Lower leg skin (tissue), 4 donors: ENCODE measurements around the gene NFKBIZ. TPM values are rescaled to one million over a fixed set of nuclear protein-coding genes. Genes with fewer than 3 reads are reported as not detected.

Experiments used
- DNase-seq, 2 donors: peaks; one replicate each; pipeline ENCODE4 v3.0.0-alpha.2; 2019; ENCODE audit warnings: low spot score in 2 of 2
- H3K4me3 ChIP-seq: fragments of 200-600 bp; sonication (generic); 2 replicates; pipeline ENCODE4 v1.5.1; 2017; ENCODE audit warnings: mild to moderate bottlenecking, low read depth; ENCODE audit not compliant: poor library complexity, severe bottlenecking
- POLR2A ChIP-seq, 2 donors: fragments of 450-650 bp; IDR thresholded peaks; one replicate each; pipeline ENCODE4 v1.6.1; 2016 to 2017; ENCODE audit warnings: antibody characterized with exemption in 2 of 2, mild to moderate bottlenecking in 1 of 2, moderate library complexity in 1 of 2
- WGBS, 2 donors: methylation state at CpG; one replicate each; pipeline ENCODE4 v1.1.5; 2018; 5-methylcytosine and 5-hydroxymethylcytosine counted together
- intact Hi-C: fragments of 100-400 bp; cut with DNase I; formaldehyde crosslinking; loops from one replicate; pipeline ENCODE4 v1.15.0; 2023; ENCODE audit warnings: low total_unique reads
- total RNA-seq, 4 donors: library from RNA; depleted of rRNA; stranded (reverse); fragments of >200 nt; gene quantifications; one replicate each; pipeline ENCODE4 v1.1.0, GENCODE V29; 2016
- TF ChIP-seq, protein P1 (sequence below), 3 donors: fragments of 450-650 bp; IDR thresholded peaks; one replicate each; pipeline ENCODE4 v1.5.1; 2016; ENCODE audit warnings: antibody characterized with exemption in 3 of 3, mild to moderate bottlenecking in 3 of 3, moderate library complexity in 2 of 3

NFKBIZ gene
- total RNA-seq, 4 donors from 2014 or later = 155 to 440 (median 310) TPM

DNA sequence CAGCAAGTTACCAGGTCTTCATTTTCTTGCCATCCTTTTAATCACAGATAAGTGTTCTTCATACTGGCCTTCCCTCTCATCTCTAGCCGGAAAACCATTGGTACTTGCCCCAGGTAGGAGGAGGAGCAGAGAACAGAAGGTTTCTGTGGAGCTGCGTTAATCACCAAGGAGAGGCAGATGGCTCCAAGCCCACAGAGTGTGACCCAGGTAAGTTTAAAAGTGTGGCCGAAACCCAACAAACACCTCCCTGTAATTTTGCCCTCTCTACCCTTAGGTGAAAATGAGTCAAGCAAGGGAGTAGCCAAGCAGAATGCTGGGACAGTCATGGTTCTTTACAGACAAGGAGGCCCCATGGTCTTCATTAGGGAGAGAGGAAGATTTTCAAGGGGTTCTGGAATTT is 37.3 kb downstream of the NFKBIZ start:
- no peak for TF ChIP-seq POLR2A (IDR thresholded peaks at IDR 0.05)
- TF ChIP-seq, protein P1, sequence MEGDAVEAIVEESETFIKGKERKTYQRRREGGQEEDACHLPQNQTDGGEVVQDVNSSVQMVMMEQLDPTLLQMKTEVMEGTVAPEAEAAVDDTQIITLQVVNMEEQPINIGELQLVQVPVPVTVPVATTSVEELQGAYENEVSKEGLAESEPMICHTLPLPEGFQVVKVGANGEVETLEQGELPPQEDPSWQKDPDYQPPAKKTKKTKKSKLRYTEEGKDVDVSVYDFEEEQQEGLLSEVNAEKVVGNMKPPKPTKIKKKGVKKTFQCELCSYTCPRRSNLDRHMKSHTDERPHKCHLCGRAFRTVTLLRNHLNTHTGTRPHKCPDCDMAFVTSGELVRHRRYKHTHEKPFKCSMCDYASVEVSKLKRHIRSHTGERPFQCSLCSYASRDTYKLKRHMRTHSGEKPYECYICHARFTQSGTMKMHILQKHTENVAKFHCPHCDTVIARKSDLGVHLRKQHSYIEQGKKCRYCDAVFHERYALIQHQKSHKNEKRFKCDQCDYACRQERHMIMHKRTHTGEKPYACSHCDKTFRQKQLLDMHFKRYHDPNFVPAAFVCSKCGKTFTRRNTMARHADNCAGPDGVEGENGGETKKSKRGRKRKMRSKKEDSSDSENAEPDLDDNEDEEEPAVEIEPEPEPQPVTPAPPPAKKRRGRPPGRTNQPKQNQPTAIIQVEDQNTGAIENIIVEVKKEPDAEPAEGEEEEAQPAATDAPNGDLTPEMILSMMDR (IDR thresholded peaks at IDR 0.05) = no peak
- WGBS, 2 donors = 45 to 46% methylated on average over 3 of the region's 3 CpGs
- H3K4me3 ChIP-seq = no peak overlapping the region
- intact Hi-C loops = no loop called here
- peak in 1 of 2 donors; percentile 59 for DNase-seq

DNA sequence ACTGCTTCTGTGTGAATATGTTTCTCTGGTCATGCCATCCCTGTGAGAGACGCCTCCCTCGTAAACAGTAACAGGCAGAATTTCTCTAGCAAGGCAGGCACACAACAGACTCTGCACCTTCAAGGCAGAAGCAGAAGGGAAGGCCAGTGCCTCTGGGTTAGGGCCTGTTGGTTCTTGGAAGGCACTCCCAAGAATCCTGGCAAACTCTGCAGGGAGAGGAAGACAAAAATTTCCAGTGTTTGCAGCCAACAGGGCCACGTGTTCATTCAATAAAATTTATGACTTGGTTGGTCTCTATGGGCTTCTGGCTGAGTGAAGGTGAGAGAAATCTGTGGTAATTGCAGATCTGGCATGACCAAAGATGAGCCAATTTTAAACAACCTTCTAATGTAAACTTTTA is 39.3 kb downstream of the NFKBIZ start:
- DNase-seq = peak in 1 of 2 donors; percentile 61
- H3K4me3 ChIP-seq = no peak overlapping the region
- 13 to 19% methylated on average over 3 of the region's 3 CpGs for WGBS, 2 donors
- TF ChIP-seq POLR2A (IDR thresholded peaks at IDR 0.05) = no peak
- TF ChIP-seq, protein P1 (IDR thresholded peaks at IDR 0.05) = no peak
- intact Hi-C loops = no loop called here

DNA sequence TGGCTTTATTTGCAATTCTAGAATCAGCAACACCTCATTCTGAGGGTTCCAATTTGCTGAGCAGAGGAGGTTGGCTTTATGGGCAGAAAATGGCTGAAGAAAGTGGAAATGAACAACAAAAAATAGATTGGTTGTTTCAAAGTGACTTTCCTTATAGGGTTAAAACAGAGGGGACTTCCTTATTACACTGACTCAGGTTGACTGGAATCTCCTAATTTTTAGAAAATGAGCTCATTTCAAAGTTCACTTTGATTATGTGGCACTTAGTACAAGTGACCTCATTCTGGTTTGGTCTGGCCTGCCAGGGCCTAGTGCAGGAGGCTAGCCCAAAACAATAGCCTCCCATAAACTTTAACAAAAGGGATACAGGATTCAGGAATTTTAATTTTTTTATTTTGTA is 41.4 kb downstream of the NFKBIZ start:
- intact Hi-C loops = no loop called here
- no peak for TF ChIP-seq POLR2A (IDR thresholded peaks at IDR 0.05)
- TF ChIP-seq, protein P1 (IDR thresholded peaks at IDR 0.05) = no peak
- H3K4me3 ChIP-seq = no peak overlapping the region
- no peak for DNase-seq

DNA sequence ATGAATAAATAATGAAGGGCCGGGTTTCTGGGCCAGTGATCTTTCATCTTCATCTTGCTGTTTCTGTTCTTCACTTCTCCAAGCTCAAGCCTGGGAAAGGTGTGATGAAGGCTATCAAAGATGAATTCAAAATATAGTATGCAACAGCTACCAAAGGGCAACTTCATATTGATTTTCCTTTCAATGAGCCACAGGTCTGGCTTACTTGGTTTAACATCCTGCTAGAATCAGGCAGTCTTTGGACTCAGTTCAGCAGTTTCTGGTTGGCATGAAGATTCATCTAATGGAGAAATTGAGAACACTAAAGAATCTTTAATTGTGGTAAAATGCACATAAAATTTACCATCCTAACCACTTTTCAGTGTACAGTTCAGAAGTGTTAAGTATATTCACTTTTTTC is 43.3 kb downstream of the NFKBIZ start:
- no peak for TF ChIP-seq POLR2A (IDR thresholded peaks at IDR 0.05)
- TF ChIP-seq, protein P1 (IDR thresholded peaks at IDR 0.05) = no peak
- H3K4me3 ChIP-seq = no peak overlapping the region
- intact Hi-C loops = no loop called here
- 83 to 88% methylated on average over 1 of the region's 1 CpG for WGBS, 2 donors
- DNase-seq = no peak

DNA sequence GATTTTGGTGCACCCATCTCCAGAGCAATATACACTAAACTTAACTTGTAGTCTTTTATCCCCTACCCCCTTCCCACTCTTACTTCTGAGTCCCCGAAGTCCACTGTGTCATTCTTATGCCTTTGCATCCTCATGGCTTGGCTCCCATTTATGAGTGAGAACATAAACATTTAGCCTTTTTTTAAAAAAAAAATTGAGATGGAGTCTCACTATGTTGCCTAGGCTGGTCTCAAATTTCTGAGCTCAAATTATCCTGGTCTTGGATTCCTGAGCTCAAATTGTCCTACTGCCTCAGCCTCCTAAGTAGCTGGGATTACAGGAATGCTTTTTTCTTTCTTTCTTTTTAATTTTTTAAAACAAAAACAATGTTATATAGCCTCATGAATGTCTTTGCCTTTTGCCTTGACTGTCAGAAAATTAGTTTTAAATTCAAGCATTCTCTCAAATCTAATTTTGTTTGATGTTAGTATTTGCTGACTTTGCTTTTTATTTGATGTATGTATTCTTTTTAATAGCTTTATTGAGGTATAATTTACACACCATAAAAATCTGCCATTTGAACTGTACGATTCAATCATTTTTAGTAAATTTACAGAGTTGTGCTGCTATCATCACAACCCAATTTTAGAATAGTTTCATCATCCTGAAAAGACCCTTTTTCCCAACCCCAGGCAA is 46.9 kb downstream of the NFKBIZ start:
- TF ChIP-seq, protein P1 (IDR thresholded peaks at IDR 0.05) = no peak
- no peak for TF ChIP-seq POLR2A (IDR thresholded peaks at IDR 0.05)
- DNase-seq = no peak
- intact Hi-C loops = no loop called here
- 96% methylated on average over 2 of the region's 2 CpGs for WGBS, 2 donors
- no peak overlapping the region for H3K4me3 ChIP-seq

DNA sequence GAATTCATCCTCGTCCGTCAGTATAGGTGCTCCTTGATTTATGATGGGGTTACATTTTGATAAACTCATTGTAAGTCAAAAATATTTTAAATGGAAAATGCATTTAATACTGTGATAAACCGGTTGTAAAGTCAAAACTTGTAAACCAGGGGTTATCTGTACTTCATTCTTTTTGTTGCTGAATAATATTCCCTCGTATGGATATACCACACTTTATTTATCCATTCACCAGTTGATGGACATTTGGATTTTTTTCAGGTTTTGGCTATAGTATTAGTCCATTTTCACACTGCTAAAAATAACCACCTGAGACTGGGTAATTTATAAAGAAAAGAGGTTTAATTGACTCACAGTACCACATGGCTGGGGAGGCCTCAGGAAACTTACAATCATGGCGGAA is 47.7 kb downstream of the NFKBIZ start:
- no peak overlapping the region for H3K4me3 ChIP-seq
- DNase-seq = no peak
- WGBS, 2 donors = 95% methylated on average over 5 of the region's 5 CpGs
- intact Hi-C loops = no loop called here
- TF ChIP-seq, protein P1 (IDR thresholded peaks at IDR 0.05) = no peak
- TF ChIP-seq POLR2A (IDR thresholded peaks at IDR 0.05) = no peak
